Stomach (tissue), 9 donors: Measurements from ENCODE around the gene SCN5A. TPM values are rescaled to one million over a fixed set of nuclear protein-coding genes. Genes with fewer than 3 reads are reported as not detected.

Experiments used
- DNase-seq, 2 donors: peaks; one replicate each; pipeline versions ENCODE4 v3.0.0 to v3.0.0-alpha.2; 2013 to 2019
- H3K27ac ChIP-seq, 5 donors: fragments of 200-600 bp in 4 of 5; sonication (generic) in 4 of 5; one replicate each; pipeline ENCODE4 v1.5.1; 2013 to 2019; ENCODE audit warnings: mild to moderate bottlenecking in 1 of 5, moderate library complexity in 1 of 5
- H3K27me3 ChIP-seq, 3 donors: fragments of 200-600 bp; sonication (generic); one replicate each; pipeline ENCODE4 v1.5.1; 2017 to 2019; ENCODE audit warnings: mixed run types in 1 of 3
- H3K36me3 ChIP-seq, 4 donors: fragments of 200-600 bp; sonication (generic); 1 replicate in 3 of 4; 2 replicates in 1 of 4; pipeline ENCODE4 v1.5.1; 2016 to 2019
- H3K4me1 ChIP-seq, 4 donors: fragments of 200-600 bp; sonication (generic); one replicate each; pipeline ENCODE4 v1.5.1; 2016 to 2019
- H3K4me3 ChIP-seq, 4 donors: fragments of 200-600 bp; sonication (generic) in 3 of 4; one replicate each; pipeline ENCODE4 v1.5.1; 2016 to 2019; ENCODE audit warnings: mild to moderate bottlenecking in 1 of 4
- H3K9me3 ChIP-seq, 4 donors: fragments of 200-600 bp; sonication (generic); one replicate each; pipeline ENCODE4 v1.5.1; 2016 to 2019
- CTCF ChIP-seq, 7 experiments: fragments of 450-650 bp in 4 of 7; fragments of 200-600 bp in 3 of 7; sonication (generic) in 3 of 7; IDR thresholded peaks; one replicate each; pipeline ENCODE4 v1.5.1; 2016 to 2019; ENCODE audit warnings: antibody characterized with exemption in 7 of 7, control low read depth in 2 of 7, mild to moderate bottlenecking in 1 of 7
- EP300 ChIP-seq: sonication (generic); formaldehyde crosslinking; IDR thresholded peaks from one replicate; pipeline ENCODE4 v1.6.1; 2017; ENCODE audit warnings: antibody characterized with exemption
- POLR2A ChIP-seq, 4 donors: fragments of 450-650 bp; IDR thresholded peaks; one replicate each; pipeline ENCODE4 v1.6.1; 2016; ENCODE audit warnings: antibody characterized with exemption in 4 of 4, control low read depth in 2 of 4, mild to moderate bottlenecking in 1 of 4, moderate library complexity in 1 of 4
- POLR2AphosphoS5 ChIP-seq, 3 donors: sonication (generic); formaldehyde crosslinking; IDR thresholded peaks; one replicate each; pipeline ENCODE4 v1.6.1; 2016; ENCODE audit warnings: antibody characterized with exemption in 3 of 3
- WGBS, 5 donors: extraction: QIAGEN DNeasy Blood & Tissue Kit in 3 of 5; methylation state at CpG; one replicate each; pipeline versions ENCODE4 v1.1.5 to v1.1.7; 2013 to 2018; 5-methylcytosine and 5-hydroxymethylcytosine counted together
- intact Hi-C: fragments of 100-400 bp; cut with DNase I; formaldehyde crosslinking; loops from one replicate; pipeline ENCODE4 v1.15.1; 2023; ENCODE audit warnings: low total_unique reads
- polyA plus RNA-seq, 3 donors: library from polyadenylated mRNA; stranded (reverse); fragments of 200-250 nt; gene quantifications; one replicate each; pipeline ENCODE4 v1.2.3, GENCODE V29; 2013
- total RNA-seq, 5 donors: library from RNA; depleted of rRNA; stranded (reverse); fragments of >200 nt; gene quantifications; one replicate each; pipeline versions ENCODE4 v1.1.0 to v1.2.3, GENCODE V29; 2014 to 2016
- donor health status: healthy with polysubstance abuse.
- donor health status: Bipolar disorder and iron deficiency.
- donor health status: healthy.

Gene SCN5A
- total and polyA plus RNA-seq, 8 donors: 0.05 to 1.1 (median 0.10) TPM; not detected in 4

GRCh38 chr3:38617137-38617536, 32.4 kb downstream of the SCN5A start:
- Histone ChIP-seq H3K9me3 (no peaks in the 10 kb centered on the region), H3K27ac (no peak overlapping the region), H3K27me3 (no peaks in the 10 kb centered on the region), H3K4me3 (no peak overlapping the region), H3K36me3 (no peaks in the 10 kb centered on the region), H3K4me1 (no peaks in the 10 kb centered on the region)
- intact Hi-C loops: no loop called here
- TF ChIP-seq CTCF (IDR thresholded peaks at IDR 0.05) (no peak), POLR2A (IDR thresholded peaks at IDR 0.05) (no peak), EP300 (no peak), POLR2AphosphoS5 (IDR thresholded peaks at IDR 0.05) (no peak)
- 68 to 91% (median 72%) methylated on average over 5 of the region's 5 CpGs for WGBS, 5 donors
- DNase-seq: no peak

GRCh38 chr3:38616658-38617057, 32.8 kb downstream of the SCN5A start:
- Histone ChIP-seq H3K9me3 (no peaks in the 10 kb centered on the region), H3K4me1 (no peaks in the 10 kb centered on the region), H3K27ac (no peak overlapping the region), H3K27me3 (no peaks in the 10 kb centered on the region), H3K4me3 (no peak overlapping the region), H3K36me3 (no peaks in the 10 kb centered on the region)
- intact Hi-C loops: no loop called here
- TF ChIP-seq POLR2AphosphoS5 (IDR thresholded peaks at IDR 0.05): no peak
- TF ChIP-seq CTCF (IDR thresholded peaks at IDR 0.05): no peak
- TF ChIP-seq POLR2A (IDR thresholded peaks at IDR 0.05): no peak
- TF ChIP-seq EP300: no peak
- WGBS, 5 donors: 7 to 32% (median 28%) methylated on average over 2 of the region's 2 CpGs
- DNase-seq: no peak

GRCh38 chr3:38616111-38616510, 33.4 kb downstream of the SCN5A start:
- no peak for DNase-seq
- WGBS, 5 donors: 33 to 63% (median 48%) methylated on average over 1 of the region's 1 CpG
- Histone ChIP-seq H3K27me3 (no peaks in the 10 kb centered on the region), H3K4me1 (no peaks in the 10 kb centered on the region), H3K36me3 (no peaks in the 10 kb centered on the region), H3K27ac (no peak overlapping the region), H3K9me3 (no peaks in the 10 kb centered on the region), H3K4me3 (no peak overlapping the region)
- intact Hi-C loops: no loop called here
- no peak for TF ChIP-seq CTCF (IDR thresholded peaks at IDR 0.05)
- TF ChIP-seq POLR2AphosphoS5 (IDR thresholded peaks at IDR 0.05): no peak
- no peak for TF ChIP-seq EP300
- no peak for TF ChIP-seq POLR2A (IDR thresholded peaks at IDR 0.05)

GRCh38 chr3:38614651-38615352, 34.7 kb downstream of the SCN5A start:
- Histone ChIP-seq H3K4me3 (no peak overlapping the region), H3K27me3 (no peaks in the 10 kb centered on the region), H3K4me1 (no peaks in the 10 kb centered on the region), H3K9me3 (no peaks in the 10 kb centered on the region), H3K27ac (no peak overlapping the region), H3K36me3 (no peaks in the 10 kb centered on the region)
- intact Hi-C loops: no loop called here
- TF ChIP-seq POLR2A (IDR thresholded peaks at IDR 0.05) (no peak), POLR2AphosphoS5 (IDR thresholded peaks at IDR 0.05) (no peak), CTCF (IDR thresholded peaks at IDR 0.05) (no peak), EP300 (no peak)
- DNase-seq: no peak
- 79 to 82% (median 81%) methylated on average over 9 of the region's 9 CpGs for WGBS, 5 donors
